ENCODE measurements around the gene KCNE1.

- TF ChIP-seq USF2 (IDR thresholded peaks at IDR 0.05; ENCODE audit: borderline replicate concordance, low read depth, low read length): no peak
- no peak for TF ChIP-seq SIN3A (IDR thresholded peaks at IDR 0.05; ENCODE audit: low read depth, low read length)
- no peak for TF ChIP-seq TARDBP (IDR thresholded peaks at IDR 0.05; ENCODE audit: borderline replicate concordance)
These were observed 6.3 kb upstream of the KCNE1 start for GRCh38 chr21:34518301-34518700.

All from GM12878 (cell line).